ENCODE measurements around the gene LMAN2L.

DNA sequence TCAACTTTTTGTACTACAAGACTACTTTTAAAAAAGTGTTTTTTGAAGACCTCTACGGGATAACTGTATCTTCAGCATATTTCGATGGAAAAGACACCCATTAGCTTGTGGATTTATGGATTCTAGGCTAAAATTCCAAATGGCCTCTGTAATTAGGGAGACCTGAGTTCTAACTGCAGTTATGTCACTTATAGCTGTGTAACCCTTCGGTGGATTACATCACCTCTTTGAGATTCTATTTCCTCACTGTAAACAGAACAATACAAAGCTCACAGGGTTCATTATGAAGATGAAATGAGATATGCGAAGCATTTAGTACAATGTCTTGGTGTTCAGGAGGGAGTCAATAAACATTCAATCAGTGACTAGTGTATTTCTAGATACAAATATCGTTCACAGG is 24.2 kb downstream of the LMAN2L start:
- TF ChIP-seq POLR2AphosphoS5 (IDR thresholded peaks at IDR 0.05; ENCODE audit: borderline replicate concordance, low read depth, low read length) (no peak), FOXP2 (optimal IDR thresholded peaks at IDR 0.05; ENCODE audit: control extremely low read depth, extremely low read length, insufficient read depth) (no peak), EZH2 (IDR thresholded peaks at IDR 0.05) (no peak)

Measured in SK-N-MC (cell line).